WI38 (cell line): ENCODE results near the gene FYN.
"Not testable (repeated sequence)": the region's sequence is repeated elsewhere in the genome, so short reads cannot be mapped to it uniquely, and the experiment has no call there.

Experiments
- H3K4me3 ChIP-seq: 2 replicates; pipeline ENCODE4 v1.5.1; 2011; ENCODE audit warnings: low read depth, mild to moderate bottlenecking, control low read depth, low read length
- TF ChIP-seq, protein P1 (sequence below): IDR thresholded peaks from 2 replicates; pipeline ENCODE4 v1.5.1; 2012; ENCODE audit warnings: low read depth, mild to moderate bottlenecking, control low read depth, low read length

FYN gene

DNA sequence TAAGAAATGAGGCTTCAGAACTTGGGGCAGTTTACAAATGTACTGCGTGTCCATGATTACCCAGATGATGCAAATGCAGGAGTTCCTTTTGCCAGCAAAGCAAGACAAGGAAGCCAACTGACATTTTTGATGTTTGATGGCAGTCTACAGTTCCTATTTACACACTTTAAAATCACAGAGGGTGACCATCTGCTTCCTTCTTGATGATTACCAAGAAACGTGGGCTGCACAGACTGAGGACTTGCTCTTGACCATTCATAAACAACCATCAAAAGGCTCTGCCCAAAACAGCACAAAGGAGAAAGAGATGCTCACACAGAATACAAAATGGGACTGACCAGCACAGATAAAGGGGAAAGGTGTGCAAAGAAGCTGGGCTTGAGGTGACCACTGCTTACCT is 187.7 kb downstream of the FYN start:
- H3K4me3 ChIP-seq, result no peak overlapping the region
- TF ChIP-seq, protein P1, sequence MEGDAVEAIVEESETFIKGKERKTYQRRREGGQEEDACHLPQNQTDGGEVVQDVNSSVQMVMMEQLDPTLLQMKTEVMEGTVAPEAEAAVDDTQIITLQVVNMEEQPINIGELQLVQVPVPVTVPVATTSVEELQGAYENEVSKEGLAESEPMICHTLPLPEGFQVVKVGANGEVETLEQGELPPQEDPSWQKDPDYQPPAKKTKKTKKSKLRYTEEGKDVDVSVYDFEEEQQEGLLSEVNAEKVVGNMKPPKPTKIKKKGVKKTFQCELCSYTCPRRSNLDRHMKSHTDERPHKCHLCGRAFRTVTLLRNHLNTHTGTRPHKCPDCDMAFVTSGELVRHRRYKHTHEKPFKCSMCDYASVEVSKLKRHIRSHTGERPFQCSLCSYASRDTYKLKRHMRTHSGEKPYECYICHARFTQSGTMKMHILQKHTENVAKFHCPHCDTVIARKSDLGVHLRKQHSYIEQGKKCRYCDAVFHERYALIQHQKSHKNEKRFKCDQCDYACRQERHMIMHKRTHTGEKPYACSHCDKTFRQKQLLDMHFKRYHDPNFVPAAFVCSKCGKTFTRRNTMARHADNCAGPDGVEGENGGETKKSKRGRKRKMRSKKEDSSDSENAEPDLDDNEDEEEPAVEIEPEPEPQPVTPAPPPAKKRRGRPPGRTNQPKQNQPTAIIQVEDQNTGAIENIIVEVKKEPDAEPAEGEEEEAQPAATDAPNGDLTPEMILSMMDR, result no peak

DNA sequence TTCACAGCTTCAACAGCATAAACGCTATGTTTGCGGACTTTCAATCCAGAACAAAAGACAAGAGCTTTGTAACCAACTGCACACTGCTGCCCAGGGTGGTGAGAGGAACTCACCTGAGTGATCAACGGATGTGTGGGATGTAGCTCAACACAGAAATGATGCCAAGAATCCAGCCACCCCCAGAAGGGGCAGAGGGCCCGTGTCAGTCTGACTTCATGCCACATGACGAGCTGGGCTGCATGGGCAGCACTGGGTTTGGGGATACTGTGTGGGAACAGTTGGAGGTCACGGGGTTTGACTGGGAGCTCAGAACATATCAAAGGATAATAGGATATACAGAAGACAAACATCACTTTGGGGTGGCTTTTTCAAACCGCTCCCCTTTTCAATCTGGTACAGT is 188.2 kb downstream of the FYN start:
- TF ChIP-seq, protein P1, result no peak

DNA sequence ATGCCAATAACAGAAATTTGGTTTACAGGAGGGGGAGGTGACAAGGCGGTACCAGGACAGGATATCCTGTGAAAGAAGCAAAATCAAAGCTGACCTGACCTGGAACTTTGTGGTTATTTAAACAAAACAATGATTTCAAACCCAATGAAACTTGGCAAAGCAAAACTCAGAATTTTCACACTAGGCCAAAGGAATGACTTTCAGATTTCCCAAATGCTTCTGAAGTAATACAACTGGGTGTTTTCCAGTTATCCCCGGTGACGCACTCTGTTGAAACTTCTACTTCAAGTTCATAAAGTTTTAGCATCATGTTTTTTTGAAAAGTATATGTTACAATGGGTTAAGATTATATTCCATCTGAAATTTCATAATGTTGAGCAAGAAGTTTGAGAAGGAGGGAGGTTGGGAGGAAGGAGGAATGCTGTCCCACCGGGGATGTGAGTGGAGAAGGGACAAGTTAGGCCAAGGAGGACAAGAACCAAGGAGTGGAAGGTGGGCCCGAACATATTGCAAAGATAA is 189.4 kb downstream of the FYN start:
- TF ChIP-seq, protein P1, result no peak
- H3K4me3 ChIP-seq, result no peak overlapping the region

More for the DNA sequence above, 188.2 kb downstream of the FYN start:
- H3K4me3 ChIP-seq, result no peak overlapping the region

DNA sequence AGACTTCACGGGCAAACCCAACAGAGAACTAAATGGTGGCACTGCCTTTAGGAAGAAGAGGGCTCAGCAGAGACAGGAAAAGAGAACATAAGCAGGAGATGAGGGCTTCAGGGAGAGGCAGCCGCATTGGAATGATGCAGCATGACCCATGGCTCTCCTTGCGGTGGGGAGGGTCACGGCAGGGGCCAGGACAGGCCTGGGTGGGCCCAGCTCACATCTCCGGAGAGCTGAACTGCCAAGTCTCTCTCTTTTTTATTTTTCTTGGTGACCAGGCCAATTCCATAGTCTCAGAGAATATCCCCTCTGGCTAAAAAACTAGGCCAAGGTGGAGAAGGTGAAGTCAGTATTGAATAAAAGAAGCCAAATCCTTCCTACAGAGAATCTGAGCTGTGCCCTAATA is 190.1 kb downstream of the FYN start:
- no peak overlapping the region for H3K4me3 ChIP-seq
- TF ChIP-seq, protein P1, result no peak

DNA sequence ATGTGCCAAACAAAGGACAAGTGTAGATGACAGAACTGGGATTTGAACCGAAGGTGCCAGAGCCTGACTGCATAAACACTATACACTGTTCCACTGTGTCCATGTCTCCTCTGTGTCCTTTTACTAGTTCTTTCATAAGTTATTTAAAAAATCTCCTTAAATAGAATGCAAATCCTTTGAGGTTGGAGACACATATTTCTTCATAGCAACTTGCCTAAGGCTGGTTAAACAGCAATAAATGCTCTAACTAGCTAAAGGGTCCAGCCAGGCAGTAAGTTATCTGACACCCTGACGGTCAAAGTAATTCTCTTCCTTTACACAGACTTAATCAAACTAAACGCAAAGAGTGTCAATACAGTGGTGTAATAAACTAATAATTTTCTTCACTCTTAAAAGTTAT is 191.4 kb downstream of the FYN start:
- TF ChIP-seq, protein P1, result no peak
- no peak overlapping the region for H3K4me3 ChIP-seq

DNA sequence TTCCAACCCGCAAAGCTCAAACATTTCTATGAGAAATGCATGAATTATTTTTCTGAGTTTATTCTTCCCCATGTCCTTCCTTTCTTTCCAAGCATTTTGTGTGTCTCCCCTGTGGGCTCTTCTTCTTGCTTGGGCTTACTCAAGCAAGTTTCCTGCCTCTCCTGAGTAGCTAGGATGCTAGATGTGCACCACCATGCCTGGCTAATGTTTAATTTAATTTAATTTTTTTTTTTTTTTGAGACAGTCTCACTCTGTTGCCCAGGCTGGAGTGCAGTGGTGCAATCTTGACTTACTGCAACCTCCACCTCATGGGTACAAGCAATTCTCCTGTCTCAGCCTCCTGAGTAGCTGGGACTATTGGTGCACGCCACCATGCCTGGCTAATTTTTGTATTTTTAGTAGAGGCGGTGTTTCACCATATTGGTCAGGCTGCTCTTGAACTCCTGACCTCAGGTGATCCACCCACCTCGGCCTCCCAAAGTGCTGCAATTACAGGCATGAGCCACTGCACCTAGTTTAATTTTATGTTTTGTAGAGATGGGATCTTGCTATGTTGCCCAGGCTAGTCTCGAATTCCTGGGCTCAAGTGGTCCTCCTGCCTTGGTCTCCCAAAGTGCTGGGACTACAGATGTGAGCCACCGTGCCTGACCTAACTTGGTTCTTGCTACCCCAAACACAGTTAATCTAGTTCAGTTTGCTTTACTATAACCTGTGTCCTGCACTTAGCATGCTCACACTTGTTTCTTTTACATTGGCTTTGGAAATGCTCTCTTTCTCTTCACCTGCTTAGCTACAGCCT is 192.2 kb downstream of the FYN start:
- not testable (repeated sequence) for H3K4me3 ChIP-seq

DNA sequence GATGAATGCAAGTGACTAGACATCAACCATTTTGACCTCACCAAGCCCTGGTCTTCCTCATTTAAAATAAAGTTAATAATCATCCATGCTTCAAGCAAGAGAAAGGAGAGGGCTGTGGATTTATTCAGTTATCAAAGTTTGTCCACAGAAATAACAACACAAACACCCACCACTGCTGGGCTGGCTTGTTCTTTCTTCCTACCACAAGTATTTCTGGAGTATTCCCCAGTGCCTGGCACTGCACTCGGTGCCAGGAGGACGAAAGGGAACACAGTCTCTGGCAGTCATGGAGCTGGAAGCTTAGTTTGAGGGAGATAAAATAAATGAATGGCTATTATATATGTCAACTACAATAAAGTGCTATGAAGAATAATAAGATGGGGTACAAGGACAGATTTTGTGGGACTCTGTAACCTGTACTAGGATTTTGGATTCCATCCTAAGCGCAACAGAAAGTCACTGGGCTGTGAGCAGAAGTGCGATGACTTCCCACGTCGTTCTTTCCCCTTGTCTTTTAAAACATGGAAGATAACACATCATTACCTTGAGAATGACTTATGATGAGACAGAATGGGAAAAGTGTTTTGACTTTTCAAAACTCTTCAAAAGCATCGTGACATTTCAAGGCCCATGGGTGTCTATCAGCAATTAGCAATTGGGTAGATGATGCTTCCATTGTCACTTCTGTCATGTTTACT is 193.1 kb downstream of the FYN start:
- no peak overlapping the region for H3K4me3 ChIP-seq
- TF ChIP-seq, protein P1, result no peak
